ENCODE measurements around the gene AK8.

GRCh38 chr9:132729235-132729890 lies 148.7 kb downstream of the AK8 start:
- TF ChIP-seq CTCF (IDR thresholded peaks at IDR 0.05) (no peak), EP300 (IDR thresholded peaks at IDR 0.05) (no peak), POLR2AphosphoS5 (IDR thresholded peaks at IDR 0.05) (no peak)
